GM19395 (cell line): ENCODE measurements around the gene OXCT2.
"Not testable (repeated sequence)": the region's sequence is repeated elsewhere in the genome, so short reads cannot be mapped to it uniquely, and the experiment has no call there.

ENCODE experiments used
- ATAC-seq: cut with Tn5 transposase; IDR thresholded peaks from one replicate; pipeline ENCODE4 v1.9.1; 2021; ENCODE audit warnings: mild to moderate bottlenecking, moderate library complexity; ENCODE audit not compliant: unreplicated experiment

The OXCT2 gene

DNA sequence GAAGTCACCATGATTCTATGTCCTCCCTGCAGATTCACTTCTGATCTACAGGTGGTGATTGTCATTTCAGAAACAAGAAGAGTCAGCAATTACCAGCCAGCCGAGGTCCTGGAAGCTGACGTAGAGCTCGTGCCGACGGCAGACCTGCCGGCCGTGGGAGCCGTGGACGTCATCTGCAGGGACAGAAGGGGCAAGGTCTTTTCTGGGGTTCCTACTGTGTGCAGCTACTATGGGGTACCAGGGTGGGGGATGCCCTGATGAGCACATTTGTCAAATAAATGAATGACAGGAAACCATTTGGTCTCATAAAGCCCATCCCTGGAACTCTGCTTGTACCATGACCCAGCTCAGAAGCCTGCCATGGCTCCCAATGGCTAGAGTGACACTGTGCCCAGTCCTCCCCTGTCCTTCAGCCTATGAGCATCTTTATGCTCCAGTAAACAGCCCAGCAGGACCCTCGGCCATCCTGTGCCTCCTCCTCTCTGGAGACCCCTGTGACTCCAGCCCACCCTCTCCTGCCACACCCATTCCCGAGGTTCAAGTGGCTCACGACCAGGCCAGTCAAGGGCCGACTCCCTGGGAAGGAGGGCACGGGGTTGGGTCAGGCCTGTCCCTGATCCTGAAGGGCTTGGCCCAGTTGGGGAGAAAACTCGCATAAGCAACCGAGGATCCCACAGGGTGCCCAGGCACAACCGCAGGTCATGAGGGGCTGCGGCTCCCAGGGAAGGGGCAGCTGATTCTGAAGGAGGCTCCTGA is 7.4 kb downstream of the OXCT2 start:
- not testable (repeated sequence) for ATAC-seq

DNA sequence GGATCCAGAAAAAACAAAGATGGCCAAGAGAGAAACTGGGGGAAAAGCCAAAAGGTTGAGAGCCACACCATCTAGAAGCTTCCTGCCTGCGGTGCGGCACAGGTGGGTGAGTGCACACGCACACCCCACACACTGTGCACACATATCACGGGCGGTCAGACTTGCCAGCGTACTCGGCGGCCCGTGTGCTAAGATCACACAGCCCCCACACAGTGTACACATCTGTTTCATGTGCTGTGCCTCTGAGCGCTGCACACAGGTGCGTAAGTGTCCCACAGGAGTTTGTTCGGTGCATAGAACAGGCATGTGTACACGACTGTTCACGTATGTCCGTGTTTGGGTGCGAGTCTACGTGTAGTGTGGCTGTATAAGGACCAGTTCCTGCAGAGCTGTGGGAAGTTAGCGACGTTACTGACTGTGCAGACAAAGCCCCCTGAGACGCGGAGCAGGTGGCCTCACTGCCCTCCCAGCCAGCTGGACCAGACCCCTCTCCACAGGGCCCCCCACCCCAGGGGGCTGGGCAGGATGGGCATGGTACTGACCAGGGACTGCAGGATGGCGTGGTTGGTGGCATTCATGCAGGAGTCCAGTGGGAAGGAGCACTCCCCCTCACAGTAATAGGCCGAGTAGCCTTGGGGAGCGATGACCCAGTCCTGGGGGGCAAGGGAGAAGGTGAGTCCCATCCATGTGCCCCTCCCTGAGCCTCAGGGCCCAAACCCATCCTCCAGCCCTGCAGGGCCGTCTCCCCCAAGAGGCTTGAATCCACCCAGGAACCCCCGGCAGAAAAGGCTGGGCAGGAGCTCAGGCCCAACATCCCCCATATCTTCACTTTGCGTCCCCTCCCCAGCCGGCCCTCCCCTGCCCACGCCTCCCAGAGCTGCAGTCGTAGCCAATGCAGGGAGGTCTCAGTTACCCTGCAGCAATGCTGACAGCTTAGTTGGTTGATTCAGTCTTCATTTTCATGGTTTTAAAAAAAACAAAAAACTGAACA is 8.3 kb downstream of the OXCT2 start:
- no peak for ATAC-seq

DNA sequence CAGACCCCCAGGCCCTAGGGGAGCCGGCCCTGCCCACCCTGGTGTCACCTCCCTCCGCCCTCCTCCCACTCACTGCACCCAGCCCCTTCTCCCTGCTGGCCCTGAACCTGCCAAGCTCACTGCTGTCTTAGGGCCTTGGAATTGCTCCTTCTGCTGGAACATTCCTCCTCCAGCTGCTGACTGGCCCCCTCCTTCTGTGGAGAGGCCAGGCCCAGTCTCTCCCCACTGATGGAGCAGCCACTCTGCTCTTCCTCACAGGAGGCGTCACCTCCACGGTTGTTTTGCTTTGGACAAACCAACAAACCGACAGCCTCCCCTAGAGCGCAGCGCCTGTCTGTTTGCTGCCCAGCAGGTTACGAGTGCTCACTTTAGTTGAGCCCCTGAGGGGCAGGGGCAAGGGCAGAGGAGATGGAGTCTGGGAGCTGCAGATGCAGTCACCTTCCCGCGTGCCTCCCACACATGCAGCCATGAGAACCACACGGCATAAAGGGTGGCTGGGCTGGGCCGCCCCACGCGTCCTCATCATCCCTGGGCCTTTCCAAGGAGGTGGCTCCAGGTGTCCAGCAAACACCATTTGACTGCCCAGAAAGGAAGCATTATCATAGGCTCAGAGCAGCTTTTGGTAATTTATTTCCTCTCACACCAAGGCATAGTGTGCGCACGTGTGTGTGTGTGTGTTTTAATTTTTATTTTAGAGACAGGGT is 9.4 kb downstream of the OXCT2 start:
- no peak for ATAC-seq

DNA sequence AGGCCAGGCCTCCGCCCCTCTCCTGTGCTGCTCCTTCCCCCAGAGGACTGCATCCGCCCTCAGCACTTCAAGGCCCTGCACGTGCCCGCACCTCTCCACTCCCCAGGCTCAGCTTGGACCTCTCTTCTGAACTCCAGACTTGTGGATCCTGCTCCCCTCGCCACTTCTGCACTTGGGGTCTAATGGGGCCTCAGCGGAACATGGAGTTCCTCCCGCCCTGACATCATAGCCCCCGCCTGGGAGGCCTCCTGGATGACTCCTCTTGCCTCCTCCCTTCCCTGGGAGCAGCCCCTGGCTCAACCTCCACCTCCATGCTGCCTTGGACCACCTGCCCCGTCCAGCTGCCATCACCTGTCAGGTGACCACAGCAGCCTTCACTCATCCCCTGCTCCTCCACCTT is 10.1 kb downstream of the OXCT2 start:
- ATAC-seq: no peak

DNA sequence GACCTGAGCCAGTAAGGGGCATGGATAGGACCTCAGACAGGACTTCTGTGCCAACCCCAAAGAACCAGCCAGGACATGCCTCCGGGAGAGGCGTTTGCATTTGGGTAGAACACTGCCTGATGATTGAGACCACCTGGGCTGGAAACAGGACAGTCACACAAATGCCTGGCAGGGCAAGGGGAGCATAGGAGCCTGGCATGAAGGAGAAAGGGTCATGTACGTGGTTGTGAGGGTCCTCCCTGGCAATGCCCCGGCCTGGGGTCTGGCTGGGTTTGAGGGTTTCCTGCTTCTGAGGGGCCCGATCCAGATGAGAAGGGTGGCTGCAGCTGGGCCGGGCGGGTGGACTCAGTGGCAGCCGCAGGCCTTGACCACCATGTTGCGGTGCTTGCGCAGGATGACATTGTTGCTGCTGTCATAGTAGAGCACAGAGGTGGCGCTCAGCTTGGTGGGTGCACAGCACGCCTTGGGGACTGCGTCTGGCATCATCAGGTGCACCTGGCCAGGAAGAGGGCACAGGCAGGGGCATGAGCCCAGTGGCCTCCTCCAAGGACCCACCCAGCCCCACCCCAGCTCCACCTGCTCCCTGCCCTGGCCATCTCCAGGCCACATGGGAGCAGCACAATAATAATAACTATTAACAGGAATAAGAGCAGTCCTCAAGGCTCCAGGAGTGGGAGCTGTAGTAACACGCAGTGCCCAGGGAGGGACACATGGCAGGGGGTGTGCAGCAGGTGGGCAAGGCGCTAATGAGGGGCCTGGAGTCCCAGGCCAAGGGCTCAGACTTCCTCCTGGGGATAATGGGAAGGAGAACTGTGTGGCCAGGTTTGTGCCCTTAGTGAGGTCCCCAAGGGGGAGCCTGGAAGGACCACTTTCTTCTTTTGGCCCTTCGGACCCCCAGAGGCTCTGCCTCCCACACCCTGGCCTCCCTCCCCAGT is 10.8 kb downstream of the OXCT2 start:
- ATAC-seq: no peak

DNA sequence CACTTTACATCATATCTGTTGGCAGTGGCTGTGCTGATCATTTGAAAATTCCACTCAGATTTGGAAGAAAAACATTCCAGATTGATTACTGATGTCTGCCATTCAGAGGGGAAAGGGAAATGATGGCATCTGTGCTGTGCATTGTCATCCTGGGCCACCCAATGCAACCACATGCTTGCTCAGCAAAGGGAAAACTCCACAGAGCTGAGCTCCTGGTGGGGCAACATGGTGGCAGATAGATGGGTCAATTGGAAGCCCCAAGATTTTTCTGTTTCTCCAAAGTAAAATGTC is 11.8 kb downstream of the OXCT2 start:
- ATAC-seq: no peak

DNA sequence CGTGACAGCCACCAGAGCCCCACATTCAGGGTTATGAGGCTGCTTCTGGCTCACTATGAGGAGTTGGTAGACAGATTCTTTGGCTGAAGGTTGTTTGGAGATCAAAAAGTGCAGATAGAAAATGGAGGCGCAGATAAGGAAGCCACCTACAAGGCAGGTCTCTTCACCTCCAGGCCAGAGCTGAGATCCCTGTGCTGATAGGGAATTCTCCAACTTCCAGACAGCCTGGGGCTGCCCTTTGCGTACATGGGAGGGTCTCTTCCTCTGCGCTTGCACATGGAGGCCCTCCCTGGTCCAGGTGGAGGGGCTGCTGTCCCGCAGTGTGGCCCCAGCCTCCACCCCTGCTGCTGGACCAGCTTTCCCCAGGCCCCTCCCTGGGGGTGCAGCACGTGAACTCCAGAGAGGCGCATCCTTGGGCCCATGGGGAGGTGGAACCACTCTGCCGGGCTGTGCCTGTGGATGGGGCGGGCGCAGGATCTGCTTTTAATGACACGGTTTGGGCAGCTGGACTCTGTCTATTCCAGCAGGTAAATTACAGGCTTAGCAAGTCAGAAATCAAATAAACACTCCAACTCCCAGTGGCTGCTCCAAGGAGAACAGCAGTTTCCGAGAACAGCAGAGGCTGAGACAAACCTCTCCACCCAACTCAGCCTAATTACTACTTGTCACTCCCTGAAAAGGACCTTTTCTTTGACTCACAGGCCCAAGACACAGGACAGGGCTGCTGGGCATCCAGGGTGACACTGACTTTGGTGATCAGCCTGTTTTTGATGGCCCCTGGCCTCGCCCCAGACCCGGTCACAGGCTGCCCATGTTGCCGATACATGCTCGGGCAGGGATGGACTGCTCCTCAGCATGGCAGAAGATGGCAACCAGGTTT is 12.4 kb downstream of the OXCT2 start:
- no peak for ATAC-seq

DNA sequence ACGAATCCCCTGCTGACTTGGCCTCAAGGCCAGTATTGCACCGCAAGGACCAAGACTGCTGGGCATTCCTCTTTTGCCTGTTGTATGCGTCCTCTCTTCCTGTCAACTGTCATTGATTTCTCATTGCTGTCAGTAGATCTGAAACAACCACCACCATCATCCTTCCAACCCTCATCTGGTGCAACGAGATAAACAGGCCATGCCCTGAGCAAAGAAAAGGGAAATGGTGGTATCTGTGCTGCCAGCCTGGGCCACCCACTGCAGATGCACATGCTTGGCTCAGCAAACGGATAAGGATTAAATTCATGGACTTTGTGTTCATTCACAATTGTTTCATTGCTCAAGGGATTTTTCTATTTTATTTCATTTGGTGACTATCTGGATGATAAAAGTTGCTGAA is 13.6 kb downstream of the OXCT2 start:
- ATAC-seq: no peak

DNA sequence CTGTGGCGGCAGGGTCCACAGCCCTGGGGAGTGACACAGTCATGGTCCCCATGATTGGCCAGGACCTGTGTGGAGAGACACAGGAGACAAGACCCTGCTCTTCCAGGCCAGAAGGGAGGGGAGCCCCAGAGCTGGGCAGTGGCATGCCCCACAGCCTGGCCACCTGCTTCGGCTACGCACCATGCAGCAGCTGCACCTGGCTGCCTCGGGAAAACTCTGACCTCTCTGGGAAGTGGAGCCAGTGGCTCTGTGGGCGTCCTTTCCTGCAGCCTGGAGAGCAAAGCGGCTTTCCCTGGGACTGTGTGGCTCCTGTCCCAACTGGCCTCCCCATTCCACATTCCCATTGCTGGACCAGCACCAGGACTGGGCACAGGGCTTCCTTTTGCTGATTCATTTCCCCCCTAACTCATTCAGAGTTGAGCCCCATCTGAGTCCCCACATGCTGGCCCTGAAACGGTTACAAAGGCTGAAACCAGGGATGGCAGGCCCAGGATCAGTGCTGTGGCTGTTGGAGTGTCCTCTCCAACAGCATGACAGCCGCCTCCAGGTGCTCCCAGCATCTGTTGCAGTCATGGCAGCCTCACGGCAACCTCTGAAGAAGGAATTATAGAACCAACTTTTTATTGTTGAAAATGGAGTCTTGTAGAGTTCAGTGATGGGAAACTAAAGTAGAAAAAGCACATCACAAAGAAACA is 15.0 kb downstream of the OXCT2 start:
- no peak for ATAC-seq

DNA sequence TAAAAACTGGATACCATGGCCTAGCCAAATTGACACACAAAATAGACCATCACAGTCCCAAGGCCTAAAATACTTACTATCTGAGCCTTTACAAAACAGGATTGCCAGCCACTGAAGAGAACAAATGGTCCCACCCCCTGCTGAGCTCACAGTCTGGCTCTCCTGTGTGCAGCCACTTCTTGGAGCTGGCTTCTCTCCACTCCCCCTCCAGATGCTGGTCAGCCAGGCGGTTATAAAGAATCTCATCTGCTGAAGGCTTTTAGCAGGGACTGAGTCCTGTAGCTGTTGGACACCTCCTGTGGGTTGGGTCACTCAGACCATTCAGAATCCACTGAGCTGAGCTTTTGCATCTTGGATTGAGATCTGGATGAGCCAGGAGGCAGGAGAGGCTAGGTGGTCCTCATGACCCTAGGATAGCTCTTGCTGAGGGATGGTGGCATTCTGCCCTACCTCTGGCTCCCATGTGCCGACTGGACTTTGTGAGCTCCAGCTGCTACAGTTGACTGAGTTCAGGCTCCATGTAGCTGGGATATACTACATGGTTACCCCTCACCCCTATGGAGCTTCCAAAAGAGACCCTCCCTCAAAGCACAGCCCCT is 16.1 kb downstream of the OXCT2 start:
- no peak for ATAC-seq

DNA sequence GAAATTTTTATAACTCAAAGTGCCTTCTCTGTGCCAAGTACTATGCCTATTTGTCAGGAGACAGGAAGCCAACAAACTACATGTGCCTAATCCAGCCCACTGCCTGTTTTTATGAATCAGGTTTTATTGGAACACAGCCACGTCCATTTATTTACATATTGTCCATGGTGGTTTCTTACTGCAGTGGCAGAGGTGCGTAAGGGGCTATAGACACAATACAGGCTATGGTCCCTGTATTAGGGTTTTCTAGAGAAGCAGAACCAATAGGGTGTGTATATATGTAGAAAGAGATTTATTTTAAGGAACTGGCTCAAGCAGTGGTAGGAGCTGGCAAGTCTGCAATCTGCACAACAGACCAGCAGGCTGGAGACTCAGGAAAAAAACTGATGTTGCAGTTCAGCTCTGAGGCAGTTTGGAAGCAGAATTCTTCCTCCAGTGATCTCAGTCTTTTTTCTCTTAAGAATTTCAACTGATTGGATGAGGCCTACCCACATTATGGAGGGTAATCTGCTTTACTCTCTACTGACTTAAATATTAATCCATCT is 17.1 kb downstream of the OXCT2 start:
- no peak for ATAC-seq

DNA sequence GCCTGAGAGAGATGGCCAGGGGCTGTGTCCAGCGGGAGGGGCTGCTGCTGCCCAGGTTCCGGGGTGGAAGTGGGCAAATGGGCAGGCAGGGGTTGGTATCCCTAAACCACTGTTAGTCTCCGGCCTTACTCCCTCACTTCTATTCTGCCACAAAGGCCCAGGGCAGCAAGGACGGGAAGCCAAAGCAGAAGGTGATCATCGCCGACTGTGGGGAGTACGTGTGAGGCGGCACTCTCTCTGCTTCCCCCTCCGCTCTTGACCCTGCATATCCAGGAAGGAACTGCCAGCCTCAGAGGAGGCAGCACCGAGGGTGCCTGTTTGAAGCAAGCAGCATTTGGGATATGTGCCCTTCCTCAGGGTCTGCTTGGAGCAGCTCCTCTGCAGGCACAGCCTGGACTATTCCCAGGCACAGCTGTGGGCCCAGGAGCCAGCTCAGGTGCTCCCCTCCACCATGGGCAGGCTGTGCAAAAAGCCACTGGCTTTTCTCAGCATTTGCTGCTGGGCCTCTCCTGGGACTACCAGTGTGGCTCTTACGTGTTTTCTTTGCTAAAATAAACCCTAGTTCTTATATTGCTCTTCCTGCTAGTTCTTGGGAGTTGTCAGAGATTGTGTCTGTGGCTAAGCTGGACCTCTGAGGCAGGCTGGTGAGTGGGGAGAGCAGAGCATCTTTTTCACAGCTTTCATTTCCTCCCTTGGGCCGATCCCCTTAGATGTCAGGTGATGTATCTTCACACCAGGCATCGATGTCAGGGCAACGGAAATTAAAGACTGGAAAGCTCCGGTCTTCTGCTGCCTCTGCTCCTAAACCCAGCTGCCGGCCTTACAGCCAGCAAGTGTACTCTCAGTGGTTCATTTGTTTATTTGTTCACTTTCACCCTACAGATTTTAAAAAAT is 17.8 kb downstream of the OXCT2 start:
- no peak for ATAC-seq

DNA sequence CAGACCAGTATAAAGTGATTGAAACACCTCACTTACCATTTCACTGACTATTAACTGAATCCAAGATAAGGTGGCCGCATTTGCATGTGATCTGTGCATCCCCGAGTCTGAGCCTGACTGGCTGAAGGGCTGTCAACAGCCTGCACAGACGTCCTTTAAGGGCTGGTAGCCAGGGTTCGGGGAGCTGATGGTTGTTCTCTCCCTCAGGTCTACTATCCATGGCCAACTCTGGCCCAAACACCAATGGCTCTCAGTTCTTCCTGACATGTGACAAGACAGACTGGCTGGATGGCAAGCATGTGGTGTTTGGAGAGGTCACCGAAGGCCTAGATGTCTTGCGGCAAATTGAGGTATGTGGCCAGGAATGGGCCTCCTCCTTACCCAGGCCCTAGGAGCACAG is 18.4 kb downstream of the OXCT2 start:
- no peak for ATAC-seq

DNA sequence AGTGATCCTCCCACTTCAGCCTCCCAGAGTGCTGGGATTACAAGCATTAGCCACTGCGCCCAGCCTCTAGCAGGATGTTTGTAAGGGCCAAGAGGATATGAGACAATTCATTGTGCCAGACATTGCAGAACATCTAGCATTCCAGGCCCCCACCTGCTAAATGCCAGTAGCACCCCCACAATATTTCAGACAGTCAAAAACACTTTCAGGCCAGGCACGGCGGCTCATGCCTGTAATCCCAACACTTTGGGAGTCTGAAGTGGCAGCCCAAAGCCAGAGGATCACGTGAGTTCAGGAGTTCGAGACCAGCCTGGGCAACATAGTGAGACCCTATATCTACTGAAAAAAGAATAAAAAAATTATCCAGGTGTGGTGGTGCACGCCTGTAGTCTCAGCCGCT is 19.6 kb downstream of the OXCT2 start:
- ATAC-seq: no peak

DNA sequence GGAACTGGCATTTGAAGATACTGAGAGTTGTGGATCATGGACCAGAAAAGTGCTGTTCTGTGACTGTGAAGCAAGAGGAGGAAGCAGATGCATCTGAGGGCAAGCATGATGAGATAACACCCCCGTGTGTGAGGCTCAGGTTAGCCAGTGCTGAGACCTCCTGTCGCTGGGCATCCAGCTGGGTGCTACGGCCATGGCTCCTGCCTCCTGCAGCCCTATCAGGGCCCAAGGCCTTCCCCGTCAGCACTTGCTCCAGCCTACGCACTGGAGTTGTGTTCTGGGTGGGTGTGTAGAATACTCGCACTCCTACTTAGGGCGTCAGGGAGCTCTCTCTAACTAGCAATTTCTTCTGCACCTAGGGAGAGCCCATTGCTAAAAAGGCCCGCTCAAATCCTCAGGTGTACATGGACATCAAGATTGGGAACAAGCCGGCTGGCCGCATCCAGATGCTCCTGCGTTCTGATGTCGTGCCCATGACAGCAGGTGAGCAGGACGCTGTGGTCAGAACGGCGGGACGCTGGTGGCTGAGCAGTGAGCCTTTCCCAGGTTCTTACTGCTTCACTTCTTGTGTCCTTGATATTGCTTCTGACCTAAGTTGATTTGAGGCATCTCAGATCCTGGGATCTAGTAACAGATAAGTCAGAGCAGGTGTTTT is 26.0 kb downstream of the OXCT2 start:
- ATAC-seq: no peak

DNA sequence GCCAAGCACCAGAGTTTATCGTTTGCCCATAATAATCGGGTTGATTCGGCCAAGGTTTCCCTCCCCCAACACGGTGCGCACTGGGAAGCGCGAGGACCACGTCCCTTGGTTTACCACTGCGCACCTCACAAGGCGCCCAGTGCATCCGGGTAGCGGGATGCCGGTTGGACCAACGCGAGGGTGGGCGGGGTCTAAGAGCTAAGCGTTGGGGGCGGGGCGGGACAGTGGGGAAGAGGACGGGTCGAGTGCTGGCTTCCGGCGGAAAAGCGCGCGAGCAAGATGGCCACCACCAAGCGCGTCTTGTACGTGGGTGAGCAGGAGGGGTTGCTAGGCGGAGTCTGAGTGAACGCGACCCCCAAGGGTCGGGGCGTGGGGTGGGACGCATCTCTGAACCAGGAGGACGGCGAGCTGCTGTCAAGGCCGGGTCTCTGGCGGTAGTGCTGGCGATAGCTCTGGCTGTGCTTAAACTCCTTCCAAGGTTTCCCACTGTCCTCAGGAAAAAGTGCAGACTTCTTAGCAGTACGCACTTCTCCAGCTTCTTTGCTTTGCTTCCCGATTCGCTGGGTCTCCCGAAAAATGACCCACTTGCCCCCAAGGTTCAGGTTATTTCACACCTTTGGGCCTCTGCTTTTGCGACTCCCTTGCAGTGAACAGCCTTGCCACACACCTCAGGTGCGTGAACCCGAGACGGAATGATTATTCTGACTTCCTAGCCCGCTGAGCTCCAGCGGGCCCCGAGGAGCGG is 32.4 kb downstream of the OXCT2 start, which contains the start of gene PPIE:
PPIE (plus strand) TSS at position 261 of the 745 bp plus-strand sequence; CDS start at position 280, 19 bp downstream.
- peak; percentile 87 for ATAC-seq
